GM12864 (cell line): Measurements from ENCODE around the gene PKD1.

Experiments
- DNase-seq: peaks from one replicate; pipeline ENCODE4 v3.0.0-alpha.2; 2011; ENCODE audit warnings: low read depth
- H3K4me3 ChIP-seq: 2 replicates; pipeline ENCODE4 v1.5.1; 2011; ENCODE audit warnings: mild to moderate bottlenecking, low read depth, low read length, control low read depth
- CTCF ChIP-seq: IDR thresholded peaks from 2 replicates; pipeline ENCODE4 v1.5.1; 2011; ENCODE audit warnings: low read depth, mild to moderate bottlenecking, moderate library complexity, low read length, control low read depth, inconsistent platforms; ENCODE audit errors: missing control alignments

Gene PKD1

GRCh38 chr16:2095918-2096582 is 39.6 kb downstream of the PKD1 start:
- no peak for TF ChIP-seq CTCF
- H3K4me3 ChIP-seq: no peak overlapping the region
- no peak for DNase-seq

GRCh38 chr16:2095315-2095853 is 40.3 kb downstream of the PKD1 start:
- no peak for TF ChIP-seq CTCF
- no peak for DNase-seq
- H3K4me3 ChIP-seq: no peak overlapping the region

GRCh38 chr16:2093793-2094192 is 41.9 kb downstream of the PKD1 start:
- TF ChIP-seq CTCF: no peak
- no peak for DNase-seq
- H3K4me3 ChIP-seq: no peak overlapping the region

GRCh38 chr16:2092866-2093265 is 42.8 kb downstream of the PKD1 start:
- TF ChIP-seq CTCF: no peak
- no peak overlapping the region for H3K4me3 ChIP-seq
- DNase-seq: no peak

GRCh38 chr16:2092256-2092620 is 43.5 kb downstream of the PKD1 start:
- TF ChIP-seq CTCF: no peak
- no peak for DNase-seq
- H3K4me3 ChIP-seq: no peak overlapping the region

- no peak for DNase-seq
- TF ChIP-seq CTCF: no peak
- no peak overlapping the region for H3K4me3 ChIP-seq
Measured at GRCh38 chr16:2091547-2092255, 44.0 kb downstream of the PKD1 start.
